ENCODE results near the gene CDH16. TPM values are rescaled to one million over a fixed set of nuclear protein-coding genes. Genes with fewer than 3 reads are reported as not detected.

The CDH16 gene
- total and polyA plus RNA-seq, 2 of the 13 experiments (the other 11 are each of a cell fraction or from before 2014, with no cell fraction given), result 2.7 to 3.9 TPM

DNA sequence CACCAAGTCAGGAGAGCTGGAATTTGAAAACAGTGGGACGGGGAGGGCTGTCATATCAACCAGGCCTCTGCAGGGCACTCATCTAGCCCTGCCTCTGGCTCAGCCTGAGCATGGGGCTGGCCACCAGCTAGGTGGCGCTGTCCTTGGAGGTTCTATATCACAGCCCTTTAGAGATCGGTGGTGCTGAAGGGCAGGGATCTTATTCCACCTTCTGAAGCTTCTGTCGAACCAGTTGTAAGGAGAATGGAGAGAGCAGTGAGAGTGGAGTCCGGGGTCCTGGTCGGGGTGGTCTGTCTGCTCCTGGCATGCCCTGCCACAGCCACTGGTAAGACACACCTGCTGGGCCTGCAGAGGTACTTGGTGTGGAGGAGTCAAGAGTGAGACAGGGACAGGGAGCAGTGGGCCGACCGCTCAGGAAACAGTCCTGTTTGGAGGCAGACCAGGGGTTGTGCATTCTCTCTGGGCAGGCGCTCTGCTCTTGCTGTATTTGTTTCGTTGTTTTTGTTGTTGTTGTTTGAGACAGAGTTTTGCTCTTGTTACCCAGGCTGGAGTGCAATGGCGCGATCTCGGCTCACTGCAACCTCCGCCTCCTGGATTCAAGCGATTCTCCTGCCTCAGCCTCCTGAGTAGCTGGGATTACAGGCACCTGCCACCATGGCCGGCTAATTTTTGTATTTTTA lies 42.5 kb upstream of the CDH16 start, which contains the start of gene CES3 (continued):
- TF ChIP-seq, protein P1, sequence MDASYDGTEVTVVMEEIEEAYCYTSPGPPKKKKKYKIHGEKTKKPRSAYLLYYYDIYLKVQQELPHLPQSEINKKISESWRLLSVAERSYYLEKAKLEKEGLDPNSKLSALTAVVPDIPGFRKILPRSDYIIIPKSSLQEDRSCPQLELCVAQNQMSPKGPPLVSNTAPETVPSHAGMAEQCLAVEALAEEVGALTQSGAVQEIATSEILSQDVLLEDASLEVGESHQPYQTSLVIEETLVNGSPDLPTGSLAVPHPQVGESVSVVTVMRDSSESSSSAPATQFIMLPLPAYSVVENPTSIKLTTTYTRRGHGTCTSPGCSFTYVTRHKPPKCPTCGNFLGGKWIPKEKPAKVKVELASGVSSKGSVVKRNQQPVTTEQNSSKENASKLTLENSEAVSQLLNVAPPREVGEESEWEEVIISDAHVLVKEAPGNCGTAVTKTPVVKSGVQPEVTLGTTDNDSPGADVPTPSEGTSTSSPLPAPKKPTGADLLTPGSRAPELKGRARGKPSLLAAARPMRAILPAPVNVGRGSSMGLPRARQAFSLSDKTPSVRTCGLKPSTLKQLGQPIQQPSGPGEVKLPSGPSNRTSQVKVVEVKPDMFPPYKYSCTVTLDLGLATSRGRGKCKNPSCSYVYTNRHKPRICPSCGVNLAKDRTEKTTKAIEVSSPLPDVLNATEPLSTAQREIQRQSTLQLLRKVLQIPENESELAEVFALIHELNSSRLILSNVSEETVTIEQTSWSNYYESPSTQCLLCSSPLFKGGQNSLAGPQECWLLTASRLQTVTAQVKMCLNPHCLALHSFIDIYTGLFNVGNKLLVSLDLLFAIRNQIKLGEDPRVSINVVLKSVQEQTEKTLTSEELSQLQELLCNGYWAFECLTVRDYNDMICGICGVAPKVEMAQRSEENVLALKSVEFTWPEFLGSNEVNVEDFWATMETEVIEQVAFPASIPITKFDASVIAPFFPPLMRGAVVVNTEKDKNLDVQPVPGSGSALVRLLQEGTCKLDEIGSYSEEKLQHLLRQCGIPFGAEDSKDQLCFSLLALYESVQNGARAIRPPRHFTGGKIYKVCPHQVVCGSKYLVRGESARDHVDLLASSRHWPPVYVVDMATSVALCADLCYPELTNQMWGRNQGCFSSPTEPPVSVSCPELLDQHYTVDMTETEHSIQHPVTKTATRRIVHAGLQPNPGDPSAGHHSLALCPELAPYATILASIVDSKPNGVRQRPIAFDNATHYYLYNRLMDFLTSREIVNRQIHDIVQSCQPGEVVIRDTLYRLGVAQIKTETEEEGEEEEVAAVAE (CRISPR knock-in tag; IDR thresholded peaks at IDR 0.05; ENCODE audit: borderline replicate concordance), result no peak
- TF ChIP-seq SRSF4 (IDR thresholded peaks at IDR 0.05; ENCODE audit: low read depth, low read length, poor library complexity, severe bottlenecking) (no peak), NFYB (CRISPR knock-in tag; IDR thresholded peaks at IDR 0.05) (peak; percentile 40; the same call in 1 of the 2 replicates), ZNF562 (CRISPR knock-in tag; IDR thresholded peaks at IDR 0.05; ENCODE audit: borderline replicate concordance) (no peak), ZNF441 (CRISPR knock-in tag; IDR thresholded peaks at IDR 0.05; ENCODE audit: borderline replicate concordance) (peak; percentile 77; the same call in 1 of the 2 replicates), SRF (IDR thresholded peaks at IDR 0.05; ENCODE audit: low read depth, low read length) (no peak), RBM22 (optimal IDR thresholded peaks at IDR 0.05; ENCODE audit: low read length) (no peak), STAG1 (CRISPR knock-in tag; IDR thresholded peaks at IDR 0.05) (peak; percentile 53), PRMT3 (CRISPR knock-in tag; IDR thresholded peaks at IDR 0.05; ENCODE audit: borderline replicate concordance, low read depth) (no peak), ZNF605 (CRISPR knock-in tag; IDR thresholded peaks at IDR 0.05) (no peak), ATRX (CRISPR knock-in tag; IDR thresholded peaks at IDR 0.05; ENCODE audit: borderline replicate concordance) (no peak), SP2 (CRISPR knock-in tag; IDR thresholded peaks at IDR 0.05) (0 out of 2 replicates have a peak, but pooled peaks have one; percentile 3), TOE1 (CRISPR knock-in tag; IDR thresholded peaks at IDR 0.05) (peak; percentile 52; the same call in 1 of the 2 replicates), GTF3A (CRISPR knock-in tag; conservative IDR thresholded peaks at IDR 0.05) (0 out of 2 replicates have a peak, but pooled peaks have one; percentile 19), GLI4 (CRISPR knock-in tag; IDR thresholded peaks at IDR 0.05; ENCODE audit: borderline replicate concordance) (0 out of 2 replicates have a peak, but pooled peaks have one; percentile 39), ZSCAN25 (CRISPR knock-in tag; IDR thresholded peaks at IDR 0.05) (no peak; the same call in 1 of the 2 replicates)
- TF ChIP-seq, protein P2, sequence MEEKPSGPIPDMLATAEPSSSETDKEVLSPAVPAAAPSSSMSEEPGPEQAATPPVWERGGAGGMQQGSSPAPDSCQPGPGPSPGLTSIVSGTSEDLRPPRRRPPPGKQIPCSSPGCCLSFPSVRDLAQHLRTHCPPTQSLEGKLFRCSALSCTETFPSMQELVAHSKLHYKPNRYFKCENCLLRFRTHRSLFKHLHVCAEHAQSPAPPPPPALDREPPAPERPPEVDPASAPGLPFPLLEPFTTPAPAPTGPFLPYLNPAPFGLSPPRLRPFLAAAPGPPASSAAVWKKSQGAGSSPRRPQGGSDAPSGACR (CRISPR knock-in tag; IDR thresholded peaks at IDR 0.05), result 0 out of 2 replicates have a peak, but pooled peaks have one; percentile 68
- TF ChIP-seq, protein P3, sequence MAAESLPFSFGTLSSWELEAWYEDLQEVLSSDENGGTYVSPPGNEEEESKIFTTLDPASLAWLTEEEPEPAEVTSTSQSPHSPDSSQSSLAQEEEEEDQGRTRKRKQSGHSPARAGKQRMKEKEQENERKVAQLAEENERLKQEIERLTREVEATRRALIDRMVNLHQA (CRISPR knock-in tag; IDR thresholded peaks at IDR 0.05), result no peak
- TF ChIP-seq, protein P4, sequence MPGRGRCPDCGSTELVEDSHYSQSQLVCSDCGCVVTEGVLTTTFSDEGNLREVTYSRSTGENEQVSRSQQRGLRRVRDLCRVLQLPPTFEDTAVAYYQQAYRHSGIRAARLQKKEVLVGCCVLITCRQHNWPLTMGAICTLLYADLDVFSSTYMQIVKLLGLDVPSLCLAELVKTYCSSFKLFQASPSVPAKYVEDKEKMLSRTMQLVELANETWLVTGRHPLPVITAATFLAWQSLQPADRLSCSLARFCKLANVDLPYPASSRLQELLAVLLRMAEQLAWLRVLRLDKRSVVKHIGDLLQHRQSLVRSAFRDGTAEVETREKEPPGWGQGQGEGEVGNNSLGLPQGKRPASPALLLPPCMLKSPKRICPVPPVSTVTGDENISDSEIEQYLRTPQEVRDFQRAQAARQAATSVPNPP (CRISPR knock-in tag; IDR thresholded peaks at IDR 0.05), result no peak

Data from HepG2 (cell line).